Measurements from ENCODE around the gene RGS17.
"Not testable (repeated sequence)": the region's sequence is repeated elsewhere in the genome, so short reads cannot be mapped to it uniquely, and the experiment has no call there.

The RGS17 gene, protein sequence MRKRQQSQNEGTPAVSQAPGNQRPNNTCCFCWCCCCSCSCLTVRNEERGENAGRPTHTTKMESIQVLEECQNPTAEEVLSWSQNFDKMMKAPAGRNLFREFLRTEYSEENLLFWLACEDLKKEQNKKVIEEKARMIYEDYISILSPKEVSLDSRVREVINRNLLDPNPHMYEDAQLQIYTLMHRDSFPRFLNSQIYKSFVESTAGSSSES

DNA sequence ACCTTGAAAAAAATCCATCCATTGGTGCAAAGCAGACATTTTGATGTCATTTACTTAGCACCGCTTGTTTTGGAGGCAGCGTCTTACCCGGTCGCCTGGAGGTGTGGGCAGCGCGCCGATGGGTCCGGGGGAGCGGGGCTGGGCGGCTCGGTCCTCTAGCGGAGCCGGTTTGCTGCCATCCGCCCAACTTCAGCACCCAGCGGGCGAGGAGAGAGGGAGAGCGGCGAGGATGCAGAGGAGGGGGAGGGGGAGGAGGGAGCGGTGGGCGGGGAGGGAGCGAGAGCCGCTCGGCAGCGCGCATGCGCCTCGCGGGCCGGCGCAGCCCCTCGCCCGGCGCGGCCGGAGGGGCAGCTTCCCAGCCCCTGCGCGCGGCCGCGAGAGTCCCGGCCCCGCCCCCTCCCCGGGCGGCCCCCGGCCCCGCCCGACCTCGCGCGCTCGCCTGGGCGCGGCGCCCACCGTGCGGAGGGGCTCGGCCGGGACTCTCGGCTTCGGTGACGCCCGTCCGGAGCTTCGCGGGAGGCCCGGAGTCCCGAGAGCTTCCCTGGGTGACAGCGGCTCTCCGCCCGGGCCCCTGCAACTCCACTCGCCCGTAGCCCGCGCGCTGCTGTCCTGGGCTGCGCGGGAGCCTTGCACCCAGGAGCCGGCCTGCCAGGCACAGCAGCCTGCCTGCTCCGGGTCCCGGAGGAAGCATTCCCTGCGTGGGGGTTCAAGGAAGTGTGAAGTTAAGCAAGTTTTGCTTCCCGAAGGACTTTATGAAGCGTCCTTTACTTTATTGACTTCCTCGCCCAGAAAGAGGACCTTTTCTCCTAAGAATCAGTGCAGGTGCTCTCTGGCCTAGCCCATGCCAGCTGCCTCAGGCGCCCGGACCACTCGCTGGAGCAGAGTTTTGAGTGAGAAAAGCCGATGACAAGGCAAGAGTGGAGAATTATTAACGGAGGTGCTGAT is at the start of gene RGS17:
Gene RGS17 (minus strand): TSS at position 246 of the 945 bp plus-strand sequence. CDS start 87,264 bp downstream, outside the sequence.
- in situ Hi-C loops (cut with MboI; ENCODE audit: low sequenced_read_pairs) = no loop called here

DNA sequence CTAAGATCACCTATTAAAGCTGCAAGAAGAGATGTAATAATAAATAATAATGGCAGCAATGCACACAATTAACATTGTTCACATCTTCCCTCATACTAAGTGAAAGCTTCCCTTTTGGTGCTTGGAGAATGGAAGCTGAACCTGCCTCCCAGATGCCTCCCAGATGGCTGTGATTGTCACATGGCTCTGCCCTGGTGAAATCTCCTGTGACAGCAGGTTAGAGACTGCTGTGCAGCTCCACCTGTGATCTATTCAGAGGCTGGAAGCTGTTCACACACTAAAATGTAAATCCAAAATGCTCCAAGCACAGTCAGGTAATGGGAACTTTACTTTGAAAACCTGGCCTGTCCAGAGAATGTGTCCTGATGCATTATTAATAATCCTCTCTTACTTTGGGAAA is 41.7 kb upstream of the RGS17 start:
- in situ Hi-C loops (cut with MboI; ENCODE audit: low sequenced_read_pairs) = no loop called here

DNA sequence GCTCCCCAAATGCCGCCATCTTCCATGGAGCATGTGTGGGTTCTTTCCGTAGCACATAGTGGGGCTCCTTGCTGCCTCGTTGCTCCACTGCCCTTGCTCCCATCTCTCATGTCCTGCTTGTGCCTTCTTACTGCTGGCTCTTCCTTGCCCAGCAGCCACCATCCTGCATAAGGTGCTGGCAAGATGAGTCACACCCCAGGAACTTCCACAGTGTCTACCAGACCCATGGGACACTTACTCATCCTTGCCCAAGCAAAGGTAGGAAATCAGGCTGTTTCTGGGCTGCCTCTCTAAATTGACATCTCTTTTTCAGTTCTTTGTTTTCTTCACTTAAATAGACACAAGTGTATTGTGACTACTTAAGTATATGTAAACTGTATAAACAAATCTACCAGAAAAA is 39.4 kb upstream of the RGS17 start:
- in situ Hi-C loops (cut with MboI; ENCODE audit: low sequenced_read_pairs) = no loop called here

DNA sequence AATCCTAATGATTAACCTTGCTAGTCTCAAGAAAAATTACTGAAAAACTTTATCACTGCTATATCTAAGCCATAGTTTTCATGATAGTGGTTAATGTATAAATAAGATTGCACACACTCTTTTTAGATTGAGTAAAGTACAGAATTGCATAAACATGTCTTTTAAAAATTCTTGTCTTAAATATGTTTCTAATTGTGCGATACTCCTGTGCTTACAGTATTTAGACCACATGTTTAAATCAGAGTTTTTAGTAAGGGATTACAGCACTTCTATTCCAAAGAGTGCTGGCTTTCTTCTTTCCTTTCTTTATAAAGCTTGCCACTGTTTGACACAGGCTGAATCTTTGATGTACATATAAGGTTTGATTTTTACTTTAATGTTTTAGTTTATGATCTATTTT is 36.8 kb upstream of the RGS17 start:
- in situ Hi-C loops (cut with MboI; ENCODE audit: low sequenced_read_pairs) = no loop called here

DNA sequence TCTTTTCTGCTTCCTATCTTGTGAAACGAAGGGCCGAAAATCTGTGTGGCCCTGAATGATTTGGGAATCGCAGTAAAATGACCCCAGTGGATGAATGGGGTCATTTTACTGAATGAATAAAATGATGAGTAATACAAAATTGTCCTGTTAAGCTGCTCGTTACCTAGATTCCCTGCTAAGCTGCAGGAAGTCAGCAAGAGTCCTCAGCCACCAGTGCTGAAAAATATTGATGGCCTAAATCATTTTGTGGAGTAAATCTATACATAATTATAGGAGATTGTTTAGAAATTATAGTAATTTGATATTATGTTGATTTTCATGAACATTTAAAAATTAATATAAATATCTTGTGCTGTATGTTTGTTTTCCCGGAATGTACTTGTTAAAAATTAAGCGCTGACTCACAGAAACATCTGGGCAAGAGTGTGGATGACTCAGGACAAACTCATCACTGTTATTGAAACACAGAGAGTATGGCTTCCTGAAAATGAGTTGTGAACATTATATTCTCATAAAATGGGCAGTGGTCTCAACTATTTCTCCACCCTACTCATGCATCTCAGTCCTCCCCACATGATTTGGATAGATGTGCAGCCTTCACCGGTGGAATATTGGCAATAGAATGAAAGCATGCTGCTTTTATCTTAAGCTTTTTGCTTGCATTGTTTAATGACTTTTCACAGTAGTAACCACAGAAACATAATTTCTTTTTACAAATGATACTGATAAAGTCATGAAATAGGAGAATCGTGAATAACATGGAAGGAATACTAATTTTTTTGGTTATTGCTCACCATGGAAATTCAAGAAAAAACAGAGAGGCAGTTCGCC is 36.2 kb upstream of the RGS17 start:
- in situ Hi-C loops (cut with MboI; ENCODE audit: low sequenced_read_pairs) = no loop called here

DNA sequence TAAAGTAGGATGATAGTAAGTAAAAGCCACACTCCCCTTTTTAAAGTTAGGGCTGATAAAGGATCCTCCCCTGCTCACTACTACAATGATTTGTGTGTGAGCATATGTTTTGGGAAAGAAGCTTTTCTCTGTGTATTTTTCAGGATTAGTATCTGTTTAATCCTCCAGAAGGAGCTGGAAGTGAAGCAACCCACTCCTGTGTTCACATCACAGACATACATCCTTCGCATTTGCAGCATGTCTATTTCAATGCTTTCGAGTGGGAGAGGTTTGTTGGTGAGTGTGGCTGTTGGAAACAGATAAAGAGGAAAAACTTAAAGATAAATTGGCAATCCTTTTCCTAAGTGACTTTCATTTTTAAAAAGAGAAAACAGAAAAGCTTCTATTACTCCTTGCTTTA is 31.6 kb upstream of the RGS17 start:
- in situ Hi-C loops (cut with MboI; ENCODE audit: low sequenced_read_pairs) = no loop called here

DNA sequence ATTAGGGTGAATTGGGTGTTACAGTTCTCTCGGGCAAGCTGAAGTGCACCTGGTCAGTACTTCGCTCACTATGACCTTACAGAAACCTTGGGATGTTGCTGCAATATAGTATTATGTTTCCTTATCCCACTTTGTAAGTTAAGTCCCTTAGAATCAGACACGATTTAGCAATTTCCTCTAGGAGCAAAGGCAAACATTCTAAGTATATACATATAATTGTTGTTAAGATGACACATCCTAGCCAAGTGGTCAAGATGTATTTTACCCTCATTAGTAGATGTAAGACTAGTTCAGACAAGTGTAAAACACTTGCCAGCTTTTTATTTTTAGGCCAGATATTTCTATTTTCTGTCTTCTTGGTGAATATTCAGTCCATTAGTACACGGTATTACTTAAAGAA is 31.1 kb upstream of the RGS17 start:
- in situ Hi-C loops (cut with MboI; ENCODE audit: low sequenced_read_pairs) = no loop called here

DNA sequence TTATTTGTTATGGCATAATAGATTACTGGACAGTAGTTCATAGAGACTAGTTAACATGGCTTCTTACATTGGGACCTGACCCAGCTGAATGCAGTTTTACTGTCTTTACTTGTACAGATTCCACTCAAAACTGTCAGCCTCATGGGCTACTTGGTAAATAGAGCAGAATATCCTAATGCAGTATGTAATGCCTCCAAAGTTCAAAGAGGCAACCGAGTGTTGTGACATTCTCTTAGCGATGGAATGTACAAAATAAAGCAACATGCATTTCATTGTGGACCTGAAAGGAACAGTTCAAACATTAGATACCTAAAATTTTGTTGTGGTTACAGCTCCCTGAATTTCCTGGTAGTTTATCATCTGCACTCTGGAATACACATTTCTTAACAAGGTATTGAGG is 29.1 kb upstream of the RGS17 start:
- in situ Hi-C loops (cut with MboI; ENCODE audit: low sequenced_read_pairs) = no loop called here

DNA sequence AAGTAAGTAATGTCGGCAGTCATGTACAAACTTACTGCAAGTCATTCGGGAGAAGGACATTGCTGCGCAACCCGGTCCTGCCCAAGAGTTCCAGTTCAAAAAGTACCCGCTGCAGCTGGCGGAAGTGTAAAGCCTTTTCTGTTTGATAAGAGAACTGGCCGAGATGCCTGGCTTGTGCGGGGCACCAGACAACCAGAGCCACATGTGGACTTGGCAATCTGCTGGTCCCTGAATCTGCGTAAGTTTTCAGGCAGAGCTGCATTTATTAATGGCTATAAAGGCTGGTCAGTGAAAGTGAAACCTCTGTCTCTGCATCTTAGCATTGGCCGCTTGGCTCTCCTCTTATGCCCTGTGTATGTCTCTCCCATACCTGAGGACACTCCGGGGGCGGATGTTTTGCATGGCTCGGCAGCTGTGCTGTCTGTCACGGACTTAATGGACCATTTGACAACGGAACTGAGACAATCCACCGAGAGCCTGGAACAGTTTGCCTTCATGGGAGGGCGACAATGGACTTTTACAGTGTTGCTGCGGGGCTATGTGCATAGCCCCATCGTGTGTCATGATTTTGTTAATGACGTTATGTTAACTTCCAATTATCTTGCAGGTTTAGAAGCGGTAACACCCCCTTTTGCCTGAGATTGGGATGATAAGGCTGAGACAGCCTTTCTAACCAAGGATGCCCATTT is 19.8 kb upstream of the RGS17 start:
- in situ Hi-C loops (cut with MboI; ENCODE audit: low sequenced_read_pairs) = no loop called here

DNA sequence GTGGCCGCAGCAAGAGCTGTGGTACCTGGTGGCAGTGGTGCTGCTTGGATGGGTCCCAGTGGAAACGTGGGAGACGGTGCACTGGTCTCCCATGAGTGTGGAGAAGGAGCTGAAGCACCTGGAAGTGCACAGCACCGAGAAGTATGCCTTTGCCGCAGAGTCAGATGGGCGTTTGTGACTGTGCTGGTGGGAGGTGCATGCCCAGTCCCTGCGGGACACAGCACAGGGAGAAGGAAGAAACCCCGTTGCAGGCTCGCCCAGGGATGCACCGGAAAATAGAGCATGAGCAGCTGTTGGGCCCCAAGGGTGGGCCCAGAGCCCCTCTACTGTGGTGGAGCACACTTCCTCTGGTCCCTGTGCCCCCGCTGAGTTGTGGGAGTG is 19.3 kb upstream of the RGS17 start:
- in situ Hi-C loops (cut with MboI; ENCODE audit: low sequenced_read_pairs) = no loop called here

DNA sequence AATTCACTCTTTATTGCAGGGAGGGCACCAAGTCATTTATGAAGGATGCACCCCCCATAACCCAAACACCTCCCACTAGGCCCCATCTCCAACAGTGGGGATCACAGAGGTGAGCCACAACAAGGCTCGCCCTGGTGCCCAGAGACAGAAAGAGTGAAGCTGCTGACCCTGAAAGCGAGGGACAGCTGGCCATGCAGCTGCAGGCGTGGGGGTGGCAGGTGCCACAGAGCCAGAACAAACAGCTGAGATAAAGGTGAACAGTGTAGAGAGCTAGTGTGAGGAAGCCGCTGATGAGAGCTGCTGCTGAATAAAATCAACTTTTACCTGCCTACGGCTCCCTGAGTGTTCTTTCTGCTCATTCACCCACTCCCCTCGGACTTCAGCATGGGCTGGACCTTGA is 18.8 kb upstream of the RGS17 start:
- in situ Hi-C loops (cut with MboI; ENCODE audit: low sequenced_read_pairs) = no loop called here

DNA sequence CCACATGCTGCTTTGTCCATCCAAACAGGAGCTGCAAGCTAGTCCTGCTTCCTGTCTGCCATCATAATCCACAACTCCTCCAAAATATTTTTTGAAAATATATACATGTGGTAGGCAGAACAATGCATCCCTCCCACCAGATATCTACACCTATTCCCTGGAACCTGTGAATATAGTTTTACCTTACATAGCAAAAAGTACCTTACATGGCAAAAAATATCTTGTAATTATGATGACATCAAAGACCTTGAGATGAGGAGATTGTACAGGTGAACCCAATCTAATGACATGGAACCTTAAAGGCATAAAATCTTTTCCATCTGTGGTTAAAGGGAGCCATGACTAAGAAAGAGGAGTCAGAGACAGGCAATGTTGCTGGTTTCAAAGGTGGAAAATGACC is 15.3 kb upstream of the RGS17 start:
- in situ Hi-C loops (cut with MboI; ENCODE audit: low sequenced_read_pairs) = no loop called here

DNA sequence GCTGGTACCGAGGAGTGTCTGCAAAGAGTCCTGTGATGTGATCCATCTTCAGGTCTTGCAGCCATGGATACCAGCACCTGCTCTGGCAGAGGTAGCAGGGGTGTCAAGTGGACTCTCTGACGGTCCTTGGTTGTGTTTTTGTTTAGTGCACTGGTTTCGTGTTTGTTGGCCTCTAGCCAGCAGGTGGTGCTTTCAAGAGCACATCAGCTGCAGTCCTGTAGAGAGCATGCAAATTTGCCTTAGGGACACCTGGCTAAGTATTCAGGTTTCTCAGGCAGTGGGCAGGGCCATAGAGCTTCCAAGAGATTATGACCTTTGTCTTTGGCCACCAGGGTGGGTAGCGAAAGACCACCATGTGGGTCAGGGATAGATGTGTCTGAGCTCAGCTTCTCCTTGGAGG is 14.5 kb upstream of the RGS17 start:
- in situ Hi-C loops (cut with MboI; ENCODE audit: low sequenced_read_pairs) = no loop called here

DNA sequence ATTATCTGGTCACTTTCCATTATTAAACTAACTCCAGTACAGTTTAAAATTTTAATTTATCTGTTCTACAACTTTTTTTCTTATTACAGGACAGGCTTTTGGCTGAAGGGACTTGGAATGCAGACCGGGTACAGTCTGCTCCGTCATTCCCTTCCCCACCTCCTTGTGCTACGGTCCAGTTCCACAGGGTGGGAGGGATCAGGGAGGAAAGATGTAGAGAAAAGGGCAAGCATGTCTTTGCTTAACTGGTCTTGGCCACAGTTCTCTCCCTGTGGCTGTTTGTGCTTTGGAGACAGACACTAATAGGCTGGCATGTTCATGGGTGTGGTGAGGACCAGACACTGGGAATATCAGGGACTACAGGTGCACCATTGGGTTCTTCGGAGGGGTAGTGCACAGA is 12.1 kb upstream of the RGS17 start:
- in situ Hi-C loops (cut with MboI; ENCODE audit: low sequenced_read_pairs) = no loop called here

DNA sequence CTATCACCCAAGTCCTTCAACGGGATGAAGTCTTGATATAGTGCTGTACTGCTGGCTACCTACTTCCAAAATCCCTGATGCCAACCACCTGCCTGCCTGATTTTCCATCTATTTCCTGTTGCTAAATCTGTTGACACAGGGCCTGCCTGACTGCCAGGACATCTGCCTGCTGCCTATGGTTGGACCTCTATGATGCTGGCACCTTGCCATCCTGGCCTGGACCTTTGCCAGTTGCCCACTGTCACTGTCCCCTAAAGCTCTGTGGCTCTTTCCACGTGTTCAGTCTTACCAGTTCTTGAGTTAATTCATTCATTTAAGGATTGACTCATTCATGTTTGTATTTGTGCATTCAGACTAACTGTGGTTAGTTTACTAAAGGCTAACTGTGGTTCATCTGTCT is 9.2 kb upstream of the RGS17 start:
- in situ Hi-C loops (cut with MboI; ENCODE audit: low sequenced_read_pairs) = no loop called here

DNA sequence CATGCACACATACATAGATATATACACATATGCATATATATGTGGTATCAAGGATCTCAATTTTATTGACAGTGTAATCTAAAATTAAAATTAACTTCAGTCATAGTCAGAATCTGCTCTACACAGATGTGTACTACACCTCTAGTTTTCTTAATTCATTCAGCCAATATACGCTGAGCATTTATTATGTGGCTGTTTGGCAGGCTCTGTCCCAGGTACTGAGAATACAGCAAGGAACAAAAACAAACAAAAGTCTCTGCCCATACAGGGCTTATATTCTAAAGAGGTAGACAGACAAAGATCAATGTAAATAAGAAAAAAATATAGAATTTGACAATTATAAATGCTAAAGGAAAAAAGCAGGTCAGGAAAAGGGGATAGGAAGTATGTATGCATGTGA is 7.8 kb upstream of the RGS17 start:
- in situ Hi-C loops (cut with MboI; ENCODE audit: low sequenced_read_pairs) = no loop called here

DNA sequence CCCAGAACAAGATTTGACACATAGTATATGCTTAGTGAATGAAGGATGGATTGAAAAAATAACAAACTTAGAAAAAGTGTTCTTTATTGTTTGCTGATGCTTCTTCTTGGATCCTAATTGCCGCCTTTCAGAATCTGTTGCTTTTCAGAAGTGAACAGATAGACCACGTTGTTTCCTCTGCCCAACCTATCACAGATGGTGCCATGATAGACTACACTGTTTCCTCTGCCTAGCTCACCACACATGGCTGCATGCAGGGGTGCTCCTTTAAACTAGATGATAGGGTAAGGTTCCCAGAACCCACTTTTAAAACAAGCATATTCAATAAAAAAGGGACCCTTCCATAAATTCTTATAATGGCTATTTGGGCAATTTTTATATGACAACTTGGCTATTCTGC is 4.6 kb upstream of the RGS17 start:
- in situ Hi-C loops (cut with MboI; ENCODE audit: low sequenced_read_pairs) = no loop called here

DNA sequence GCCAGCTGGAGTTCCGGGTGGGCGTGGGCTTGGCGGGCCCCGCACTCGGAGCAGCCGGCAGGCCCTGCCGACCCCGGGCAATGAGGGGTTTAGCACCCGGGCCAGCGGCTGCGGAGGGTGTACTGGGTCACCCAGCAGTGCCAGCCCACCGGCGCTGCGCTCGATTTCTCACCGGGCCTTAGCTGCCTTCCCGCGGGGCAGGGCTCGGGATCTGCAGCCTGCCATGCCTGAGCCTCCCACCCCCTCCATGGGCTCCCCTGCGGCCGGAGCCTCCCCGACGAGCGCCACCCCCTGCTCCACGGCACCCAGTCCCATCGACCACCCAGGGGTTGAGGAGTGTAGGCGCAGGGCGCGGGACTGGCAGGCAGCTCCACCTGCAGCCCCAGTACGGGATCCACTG is 2.6 kb upstream of the RGS17 start:
- in situ Hi-C loops (cut with MboI; ENCODE audit: low sequenced_read_pairs) = not testable (repeated sequence)

DNA sequence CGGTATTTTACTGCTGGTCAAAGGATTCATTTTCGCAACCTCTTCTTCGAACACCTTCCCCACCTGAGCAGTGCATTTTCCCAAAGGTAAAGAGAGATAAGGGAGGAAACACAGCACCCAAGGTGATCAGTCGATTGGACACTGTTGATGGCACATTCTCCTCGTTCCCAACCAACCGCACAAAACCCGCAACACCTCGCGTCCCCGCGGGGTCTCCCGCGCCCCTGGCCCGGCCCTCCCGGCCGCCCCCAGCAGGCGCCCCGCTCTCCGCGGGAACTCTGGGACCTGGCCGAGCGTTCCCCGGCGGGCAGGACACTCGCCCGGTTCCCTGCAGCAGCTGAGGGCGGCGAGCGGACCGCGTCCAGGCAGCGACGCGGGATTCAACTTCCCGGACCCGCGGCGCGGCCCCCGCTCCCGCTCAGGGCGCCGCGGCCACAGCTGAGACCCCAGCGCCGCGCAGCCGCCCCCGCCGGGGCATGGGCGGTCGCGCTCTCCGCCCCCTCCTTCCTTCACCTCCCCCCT is 506 bp downstream of the RGS17 start:
- in situ Hi-C loops (cut with MboI; ENCODE audit: low sequenced_read_pairs) = no loop called here

DNA sequence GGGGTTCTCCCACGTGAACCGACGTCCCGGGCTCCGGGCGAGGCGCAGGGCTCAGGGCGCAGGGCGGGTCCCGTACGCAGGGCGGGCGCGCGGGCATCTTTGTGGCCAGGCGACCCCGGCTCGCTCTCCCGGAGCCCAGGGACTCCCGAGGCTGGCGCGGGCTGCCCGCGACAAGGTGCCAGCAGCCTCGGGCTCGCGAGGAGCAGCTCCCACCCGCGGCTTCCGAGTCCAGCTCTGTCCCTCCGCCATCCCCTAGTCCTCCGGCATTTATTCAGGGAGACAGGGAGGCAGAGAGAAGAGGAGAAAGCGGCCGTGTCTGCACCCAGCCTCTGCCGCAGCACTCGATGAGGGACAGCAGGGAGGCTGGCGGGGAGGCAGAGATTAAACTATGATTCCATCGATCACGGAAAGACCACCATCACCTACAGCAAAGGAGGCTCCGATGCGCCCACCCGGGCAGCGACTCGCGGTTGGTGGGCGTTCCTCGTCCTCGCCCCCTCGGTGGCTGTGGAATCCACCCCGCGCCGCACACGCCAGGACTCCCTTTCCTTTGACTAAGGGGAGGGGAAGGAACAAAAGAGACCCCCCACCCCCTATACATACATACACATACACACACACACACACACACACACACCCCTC is 1.1 kb downstream of the RGS17 start:
- in situ Hi-C loops (cut with MboI; ENCODE audit: low sequenced_read_pairs) = no loop called here

Measured in HL-60/S4 treated with phorbol 12-myristate 13-acetate at 8.2 ng/mL for 4 days and 3 days (cell line).